Esophagus muscularis mucosa (tissue), 4 donors: ENCODE measurements around the gene GREB1. TPM values are rescaled to one million over a fixed set of nuclear protein-coding genes. Genes with fewer than 3 reads are reported as not detected.

Experiments
- DNase-seq: peaks from one replicate; pipeline ENCODE4 v3.0.0-alpha.2; 2017; ENCODE audit errors: extremely low spot score
- H3K27ac ChIP-seq, 4 donors: fragments of 200-600 bp; sonication (generic); replicated peaks in 1 of 4; 1 replicate in 3 of 4; 2 replicates in 1 of 4; pipeline ENCODE4 v1.5.1; 2016 to 2019; ENCODE audit warnings: mild to moderate bottlenecking in 1 of 4
- H3K27me3 ChIP-seq, 4 donors: fragments of 200-600 bp; sonication (generic); one replicate each; pipeline versions ENCODE4 v1.5.1 to v1.6.0; 2016 to 2019
- H3K36me3 ChIP-seq, 4 donors: fragments of 200-600 bp; sonication (generic); one replicate each; pipeline ENCODE4 v1.5.1; 2016 to 2019
- H3K4me1 ChIP-seq, 4 donors: fragments of 200-600 bp; sonication (generic); one replicate each; pipeline ENCODE4 v1.5.1; 2016 to 2019
- H3K4me3 ChIP-seq, 4 donors: fragments of 200-600 bp; sonication (generic); 1 replicate in 2 of 4; 2 replicates in 2 of 4; pipeline ENCODE4 v1.5.1; 2016 to 2019; ENCODE audit warnings: mild to moderate bottlenecking in 4 of 4, moderate library complexity in 1 of 4
- H3K9me3 ChIP-seq, 4 donors: fragments of 200-600 bp; sonication (generic); 1 replicate in 3 of 4; 2 replicates in 1 of 4; pipeline ENCODE4 v1.5.1; 2016 to 2019
- EP300 ChIP-seq: sonication (generic); formaldehyde crosslinking; IDR thresholded peaks from one replicate; pipeline ENCODE4 v1.6.1; 2017; ENCODE audit warnings: antibody characterized with exemption
- POLR2A ChIP-seq: fragments of 450-650 bp; IDR thresholded peaks from one replicate; pipeline ENCODE4 v1.6.1; 2017; ENCODE audit warnings: antibody characterized with exemption, moderate library complexity, mild to moderate bottlenecking, low read depth
- POLR2AphosphoS5 ChIP-seq, 2 donors: sonication (generic); formaldehyde crosslinking; IDR thresholded peaks; one replicate each; pipeline ENCODE4 v1.6.1; 2017; ENCODE audit warnings: antibody characterized with exemption in 2 of 2
- WGBS: methylation state at CpG from one replicate; pipeline ENCODE4 v1.1.5; 2018; 5-methylcytosine and 5-hydroxymethylcytosine counted together
- intact Hi-C: fragments of 100-400 bp; cut with DNase I; formaldehyde crosslinking; loops from one replicate; pipeline ENCODE4 v1.15.1; 2023
- total RNA-seq, 4 donors: library from RNA; depleted of rRNA; stranded (reverse); fragments of >200 nt; gene quantifications; one replicate each; pipeline versions ENCODE4 v1.1.0 to v1.2.1, GENCODE V29; 2016
- TF ChIP-seq, protein P1 (sequence below), 3 experiments: fragments of 200-600 bp in 2 of 3; fragments of 450-650 bp in 1 of 3; sonication (generic) in 2 of 3; IDR thresholded peaks; one replicate each; pipeline ENCODE4 v1.5.1; 2017 to 2019; ENCODE audit warnings: antibody characterized with exemption in 3 of 3, mild to moderate bottlenecking in 2 of 3, moderate library complexity in 1 of 3

GREB1 gene
- total RNA-seq, 4 donors from 2014 or later = 3.7 to 11.0 (median 7.7) TPM

DNA sequence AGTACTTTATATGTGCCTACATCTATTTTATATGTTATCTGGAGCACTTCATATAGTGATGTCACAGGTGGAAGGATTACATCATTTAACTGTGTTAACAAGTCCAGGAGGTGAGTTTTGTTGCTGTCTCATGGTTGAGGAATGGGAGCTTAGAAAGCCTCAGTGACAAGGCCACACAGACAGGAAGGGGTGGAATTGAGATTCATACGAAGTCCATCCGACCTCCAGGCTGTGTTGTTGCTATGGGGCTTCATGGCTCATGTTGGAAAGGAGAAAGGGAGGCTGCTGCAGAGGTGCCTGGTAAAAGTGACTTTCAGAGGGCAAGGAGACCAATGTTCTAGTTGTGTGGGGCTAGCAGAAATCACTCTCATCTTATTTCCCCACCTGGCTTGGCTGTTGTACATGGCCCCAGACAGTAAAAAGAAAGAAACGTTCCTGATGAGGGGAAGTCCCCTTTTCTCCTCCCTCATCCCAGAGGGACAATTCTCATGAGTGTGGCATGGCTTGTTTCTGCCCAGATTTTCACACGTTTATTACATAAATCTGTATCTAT, 31.0 kb upstream of the GREB1 start:
- peaks cover 0 to 13% (median 11%) of the 10 kb centered on the region in 4 donors for H3K4me1 ChIP-seq
- H3K4me3 ChIP-seq = no peak overlapping the region
- intact Hi-C loops = no loop called here
- peaks cover 0 to 9% (median 6%) of the 10 kb centered on the region in 4 donors for H3K9me3 ChIP-seq
- WGBS = 90% methylated on average over 4 of the region's 4 CpGs
- no peak for DNase-seq
- no peak overlapping the region for H3K27ac ChIP-seq
- no peaks in the 10 kb centered on the region for H3K36me3 ChIP-seq
- no peaks in the 10 kb centered on the region for H3K27me3 ChIP-seq
- no peak for TF ChIP-seq POLR2A
- TF ChIP-seq EP300 = no peak
- TF ChIP-seq, protein P1, sequence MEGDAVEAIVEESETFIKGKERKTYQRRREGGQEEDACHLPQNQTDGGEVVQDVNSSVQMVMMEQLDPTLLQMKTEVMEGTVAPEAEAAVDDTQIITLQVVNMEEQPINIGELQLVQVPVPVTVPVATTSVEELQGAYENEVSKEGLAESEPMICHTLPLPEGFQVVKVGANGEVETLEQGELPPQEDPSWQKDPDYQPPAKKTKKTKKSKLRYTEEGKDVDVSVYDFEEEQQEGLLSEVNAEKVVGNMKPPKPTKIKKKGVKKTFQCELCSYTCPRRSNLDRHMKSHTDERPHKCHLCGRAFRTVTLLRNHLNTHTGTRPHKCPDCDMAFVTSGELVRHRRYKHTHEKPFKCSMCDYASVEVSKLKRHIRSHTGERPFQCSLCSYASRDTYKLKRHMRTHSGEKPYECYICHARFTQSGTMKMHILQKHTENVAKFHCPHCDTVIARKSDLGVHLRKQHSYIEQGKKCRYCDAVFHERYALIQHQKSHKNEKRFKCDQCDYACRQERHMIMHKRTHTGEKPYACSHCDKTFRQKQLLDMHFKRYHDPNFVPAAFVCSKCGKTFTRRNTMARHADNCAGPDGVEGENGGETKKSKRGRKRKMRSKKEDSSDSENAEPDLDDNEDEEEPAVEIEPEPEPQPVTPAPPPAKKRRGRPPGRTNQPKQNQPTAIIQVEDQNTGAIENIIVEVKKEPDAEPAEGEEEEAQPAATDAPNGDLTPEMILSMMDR (IDR thresholded peaks at IDR 0.05) = no peak
- TF ChIP-seq POLR2AphosphoS5 (IDR thresholded peaks at IDR 0.05) = no peak

DNA sequence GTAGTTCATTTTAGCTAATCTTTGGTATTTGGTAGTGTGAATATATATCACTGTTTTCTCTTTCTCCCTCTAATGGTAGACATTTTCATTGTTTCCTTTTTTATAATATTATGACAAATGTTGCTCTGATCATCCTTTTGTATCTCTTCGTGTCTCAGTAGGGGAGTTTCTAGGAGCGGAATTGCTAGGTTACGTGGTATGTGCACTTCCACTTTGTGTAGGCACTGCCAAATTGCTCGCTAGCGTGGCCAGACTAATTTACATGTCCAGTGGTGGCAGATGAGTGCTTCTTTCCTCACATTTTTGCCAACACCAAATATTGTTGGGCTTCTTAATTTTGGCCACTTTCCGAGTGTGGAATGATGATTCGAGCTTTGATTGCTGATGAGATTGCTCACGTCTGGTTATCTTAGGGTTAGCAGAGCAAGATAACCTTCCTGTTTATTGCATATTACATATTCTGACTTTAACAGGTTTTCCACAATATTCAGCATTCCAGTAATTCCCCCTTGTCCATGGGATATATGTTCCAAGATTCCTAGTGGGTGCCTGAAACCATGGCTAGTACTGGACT, 30.4 kb upstream of the GREB1 start:
- peaks cover 0 to 9% (median 6%) of the 10 kb centered on the region in 4 donors for H3K9me3 ChIP-seq
- no peaks in the 10 kb centered on the region for H3K36me3 ChIP-seq
- H3K27ac ChIP-seq = no peak overlapping the region
- H3K4me3 ChIP-seq = no peak overlapping the region
- TF ChIP-seq POLR2AphosphoS5 (IDR thresholded peaks at IDR 0.05) (no peak), POLR2A (no peak), EP300 (no peak)
- TF ChIP-seq, protein P1 (IDR thresholded peaks at IDR 0.05) = no peak
- WGBS = 70% methylated on average over 8 of the region's 8 CpGs
- DNase-seq = no peak
- intact Hi-C loops = no loop called here
- peaks cover 0 to 14% (median 9%) of the 10 kb centered on the region in 4 donors for H3K4me1 ChIP-seq
- H3K27me3 ChIP-seq = no peaks in the 10 kb centered on the region

DNA sequence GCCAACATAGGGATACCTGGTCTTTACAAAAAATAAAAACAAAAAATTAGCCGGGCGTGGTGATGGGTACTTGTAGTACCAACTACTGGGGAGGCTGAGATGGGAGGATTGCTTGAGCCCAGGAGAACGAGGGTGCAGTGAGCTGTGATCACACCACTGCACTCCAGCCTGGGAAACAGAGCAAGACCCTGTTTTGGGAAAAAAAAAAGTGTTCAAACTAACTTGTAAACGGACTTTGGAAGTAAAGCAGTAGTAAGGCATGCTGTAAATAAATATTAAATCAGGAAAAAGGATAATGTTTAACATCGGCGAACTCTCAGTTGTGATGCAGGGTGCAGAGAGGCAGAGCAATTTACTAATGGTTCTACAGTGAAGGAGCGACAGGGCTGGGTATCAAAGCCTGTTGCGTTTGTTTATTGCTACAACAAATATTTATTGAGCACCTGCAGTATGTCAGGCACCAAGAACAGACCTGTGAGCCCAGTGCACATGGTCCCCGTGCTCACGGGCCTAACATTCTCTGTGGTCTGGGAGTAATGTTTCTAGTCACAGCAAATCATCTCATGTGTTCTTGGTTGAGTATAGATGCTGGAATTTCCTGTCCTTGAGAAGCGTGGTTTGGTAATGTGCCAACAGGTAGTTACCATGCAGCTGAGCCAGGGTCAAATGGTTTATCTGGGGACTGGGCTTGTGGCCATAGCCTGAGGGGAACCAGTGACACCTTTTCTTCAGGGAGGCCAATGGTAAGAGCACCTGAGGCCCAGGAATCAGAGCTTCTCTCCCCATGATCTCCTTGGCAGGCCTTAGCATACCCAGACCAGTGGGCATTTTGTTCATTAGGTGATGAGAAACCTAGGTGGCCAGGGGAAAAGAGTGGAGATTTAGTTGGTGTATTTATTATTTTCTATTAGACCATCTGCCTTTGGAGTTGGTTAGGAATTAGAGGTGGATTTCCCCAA, 27.9 kb upstream of the GREB1 start:
- TF ChIP-seq, protein P1 (IDR thresholded peaks at IDR 0.05) = no peak
- TF ChIP-seq POLR2A (no peak), EP300 (no peak), POLR2AphosphoS5 (IDR thresholded peaks at IDR 0.05) (no peak)
- intact Hi-C loops = no loop called here
- Histone ChIP-seq H3K4me3 (no peak overlapping the region), H3K4me1 (peaks cover 0 to 3% (median 0%) of the 10 kb centered on the region in 4 donors), H3K27me3 (no peaks in the 10 kb centered on the region), H3K9me3 (peaks cover 0 to 9% (median 6%) of the 10 kb centered on the region in 4 donors), H3K36me3 (no peaks in the 10 kb centered on the region), H3K27ac (no peak overlapping the region)
- WGBS = 85% methylated on average over 11 of the region's 11 CpGs
- no peak for DNase-seq

DNA sequence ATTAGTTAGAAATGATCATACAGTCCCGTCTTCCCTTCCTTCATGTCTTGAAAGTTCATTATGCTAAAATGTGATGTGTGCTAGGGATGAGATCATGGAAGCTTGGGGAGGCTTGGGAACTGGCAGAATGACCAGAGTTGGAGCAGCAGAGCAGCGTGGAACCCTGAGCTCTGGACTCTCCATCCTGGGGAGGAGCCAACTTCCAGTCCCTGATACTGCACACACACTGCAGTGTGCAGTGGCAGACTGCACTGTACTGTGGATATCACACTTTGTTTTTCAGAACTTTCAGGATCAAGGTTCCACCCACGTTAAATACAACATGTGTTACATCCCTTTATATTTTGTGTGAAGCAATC, 27.3 kb upstream of the GREB1 start:
- no peak for DNase-seq
- H3K4me3 ChIP-seq = no peak overlapping the region
- peaks cover 0 to 3% (median 0%) of the 10 kb centered on the region in 4 donors for H3K4me1 ChIP-seq
- H3K36me3 ChIP-seq = no peaks in the 10 kb centered on the region
- H3K27ac ChIP-seq = no peak overlapping the region
- TF ChIP-seq POLR2AphosphoS5 (IDR thresholded peaks at IDR 0.05) (no peak), POLR2A (no peak), EP300 (no peak)
- TF ChIP-seq, protein P1 (IDR thresholded peaks at IDR 0.05) = no peak
- intact Hi-C loops = no loop called here
- H3K9me3 ChIP-seq = peaks cover 0 to 9% (median 6%) of the 10 kb centered on the region in 4 donors
- no peaks in the 10 kb centered on the region for H3K27me3 ChIP-seq
- WGBS = 62% methylated on average over 3 of the region's 3 CpGs
